PC-3 (cell line): ENCODE data around the gene ATAD3B.
"Not testable (repeated sequence)": the region's sequence is repeated elsewhere in the genome, so short reads cannot be mapped to it uniquely, and the experiment has no call there.

Source experiments
- EZH2 ChIP-seq: fragments of 300-600 bp; sonication (generic); IDR thresholded peaks from one replicate; pipeline ENCODE4 v1.6.1; 2017; ENCODE audit warnings: antibody characterized with exemption, mild to moderate bottlenecking, low read length; ENCODE audit not compliant: unreplicated experiment
- EZH2phosphoT487 ChIP-seq: fragments of 300-600 bp; sonication (generic); IDR thresholded peaks from 2 replicates; pipeline ENCODE4 v1.6.1; 2018; ENCODE audit warnings: mild to moderate bottlenecking, antibody characterized with exemption, low read length, borderline replicate concordance
- TF ChIP-seq, protein P1 (sequence below): fragments of 300-600 bp; sonication (generic); conservative IDR thresholded peaks from 2 replicates; pipeline ENCODE4 v1.5.1; 2017; ENCODE audit warnings: antibody characterized with exemption, low read depth, mild to moderate bottlenecking, low read length

DNA sequence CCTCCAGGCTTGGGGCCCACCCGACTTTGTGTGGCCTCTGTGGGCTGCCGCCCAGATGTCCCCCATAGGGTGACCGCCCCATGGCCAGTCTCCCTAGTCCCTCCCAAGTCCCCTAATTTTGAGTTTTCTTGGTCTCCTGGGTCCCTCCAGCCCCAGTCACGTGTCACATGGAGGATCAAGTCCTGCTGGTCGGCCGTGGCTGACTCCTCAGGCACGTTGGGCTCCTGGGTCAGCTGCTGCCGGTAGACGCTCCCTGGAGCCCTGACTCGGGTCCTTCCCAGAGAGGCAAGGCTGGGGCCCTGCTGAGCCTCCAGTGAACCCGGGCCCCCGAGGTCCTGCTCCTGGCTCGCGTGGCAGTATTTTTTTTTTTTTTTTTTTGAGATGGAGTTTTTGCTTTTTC lies 11.9 kb upstream of the ATAD3B start:
- not testable (repeated sequence) for TF ChIP-seq EZH2, EZH2phosphoT487
- TF ChIP-seq, protein P1, sequence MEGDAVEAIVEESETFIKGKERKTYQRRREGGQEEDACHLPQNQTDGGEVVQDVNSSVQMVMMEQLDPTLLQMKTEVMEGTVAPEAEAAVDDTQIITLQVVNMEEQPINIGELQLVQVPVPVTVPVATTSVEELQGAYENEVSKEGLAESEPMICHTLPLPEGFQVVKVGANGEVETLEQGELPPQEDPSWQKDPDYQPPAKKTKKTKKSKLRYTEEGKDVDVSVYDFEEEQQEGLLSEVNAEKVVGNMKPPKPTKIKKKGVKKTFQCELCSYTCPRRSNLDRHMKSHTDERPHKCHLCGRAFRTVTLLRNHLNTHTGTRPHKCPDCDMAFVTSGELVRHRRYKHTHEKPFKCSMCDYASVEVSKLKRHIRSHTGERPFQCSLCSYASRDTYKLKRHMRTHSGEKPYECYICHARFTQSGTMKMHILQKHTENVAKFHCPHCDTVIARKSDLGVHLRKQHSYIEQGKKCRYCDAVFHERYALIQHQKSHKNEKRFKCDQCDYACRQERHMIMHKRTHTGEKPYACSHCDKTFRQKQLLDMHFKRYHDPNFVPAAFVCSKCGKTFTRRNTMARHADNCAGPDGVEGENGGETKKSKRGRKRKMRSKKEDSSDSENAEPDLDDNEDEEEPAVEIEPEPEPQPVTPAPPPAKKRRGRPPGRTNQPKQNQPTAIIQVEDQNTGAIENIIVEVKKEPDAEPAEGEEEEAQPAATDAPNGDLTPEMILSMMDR: not testable (repeated sequence)
